Ishikawa (cell line): ENCODE results near the gene UGT1A8.

ENCODE experiments used
- CREB1 ChIP-seq: IDR thresholded peaks from 2 replicates; pipeline ENCODE4 v1.6.1; 2012; ENCODE audit warnings: low read depth
- FOXM1 ChIP-seq: IDR thresholded peaks from 2 replicates; pipeline ENCODE4 v1.6.1; 2012; ENCODE audit warnings: low read depth, borderline replicate concordance
- ZBTB7A ChIP-seq: IDR thresholded peaks from 2 replicates; pipeline ENCODE4 v1.6.1; 2012; ENCODE audit warnings: low read depth

- no peak for TF ChIP-seq ZBTB7A
- no peak for TF ChIP-seq CREB1
- TF ChIP-seq FOXM1: no peak
Measured at GRCh38 chr2:233791151-233791882, 173.9 kb downstream of the UGT1A8 start.
